Left renal pelvis (tissue), 4 donors: Measurements from ENCODE around the gene CRYBG3. TPM values are rescaled to one million over a fixed set of nuclear protein-coding genes. Genes with fewer than 3 reads are reported as not detected.

Experiments used
- DNase-seq, 4 donors: peaks; one replicate each; pipeline ENCODE4 v3.0.0-alpha.2; 2013; ENCODE audit warnings: low read depth in 4 of 4, low spot score in 3 of 4
- polyA plus RNA-seq, 4 donors: library from polyadenylated mRNA; unstranded; fragments of 120-200 nt; gene quantifications; one replicate each; pipeline ENCODE4 v1.2.1, GENCODE V29; 2013; ENCODE audit not compliant: insufficient read length in 4 of 4

The CRYBG3 gene
- polyA plus RNA-seq, 4 donors: 15.5 to 30.1 (median 21.4) TPM

DNA sequence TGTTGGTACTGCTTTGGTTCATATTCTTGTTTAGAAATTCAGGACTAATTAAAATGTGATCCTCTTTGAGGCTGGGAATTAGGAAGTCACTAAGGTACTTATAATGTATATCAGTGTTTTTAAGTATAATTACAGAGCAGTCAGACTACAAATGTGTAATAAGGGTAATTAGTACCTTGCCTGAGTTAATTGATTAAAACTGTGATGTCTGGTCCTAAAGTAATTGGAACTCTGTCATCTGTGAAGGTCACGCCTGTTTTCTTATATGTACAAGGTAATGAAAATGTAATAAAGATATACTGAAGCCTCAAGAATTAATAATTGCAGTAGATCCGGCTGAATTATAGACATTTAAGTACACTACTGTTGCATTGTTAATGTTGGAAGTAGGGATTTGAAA is 117.6 kb downstream of the CRYBG3 start:
- DNase-seq: no peak

- DNase-seq: no peak
These were observed 118.2 kb downstream of the CRYBG3 start for GRCh38 chr3:97940034-97940433.

DNA sequence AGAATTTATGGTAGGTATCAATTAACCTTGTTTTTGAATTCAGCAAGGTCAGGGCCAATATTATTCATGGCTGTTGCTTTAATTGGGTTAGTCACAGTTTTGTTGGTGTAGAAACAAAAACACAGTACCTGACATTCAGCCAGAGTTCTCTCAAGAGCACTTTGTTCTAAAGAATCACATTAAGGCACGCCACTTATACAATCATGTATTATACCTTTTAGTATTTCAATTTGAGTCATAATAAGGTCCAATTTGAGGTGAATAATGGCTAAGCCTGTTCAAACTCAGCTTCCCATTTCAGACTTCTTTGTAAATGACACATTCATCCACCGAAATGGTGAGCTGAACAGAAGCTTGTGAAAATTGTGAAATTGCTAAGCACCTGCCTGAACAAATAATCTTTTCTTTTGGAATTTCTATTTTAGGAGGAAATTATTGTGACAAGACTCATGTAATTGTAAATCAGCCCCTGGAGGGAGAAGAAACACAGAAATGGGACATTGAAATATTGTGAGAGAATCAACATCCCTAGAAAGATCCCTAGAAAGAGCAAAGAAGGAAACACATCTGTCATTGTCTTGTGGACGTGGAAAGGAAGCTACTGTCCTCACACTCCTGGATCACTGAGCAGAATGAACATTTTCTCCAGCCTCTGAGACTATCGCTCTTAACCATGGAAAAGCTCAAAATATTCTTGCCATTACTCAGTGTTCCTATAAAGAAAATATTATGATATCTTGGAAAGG is 121.2 kb downstream of the CRYBG3 start:
- no peak for DNase-seq

DNA sequence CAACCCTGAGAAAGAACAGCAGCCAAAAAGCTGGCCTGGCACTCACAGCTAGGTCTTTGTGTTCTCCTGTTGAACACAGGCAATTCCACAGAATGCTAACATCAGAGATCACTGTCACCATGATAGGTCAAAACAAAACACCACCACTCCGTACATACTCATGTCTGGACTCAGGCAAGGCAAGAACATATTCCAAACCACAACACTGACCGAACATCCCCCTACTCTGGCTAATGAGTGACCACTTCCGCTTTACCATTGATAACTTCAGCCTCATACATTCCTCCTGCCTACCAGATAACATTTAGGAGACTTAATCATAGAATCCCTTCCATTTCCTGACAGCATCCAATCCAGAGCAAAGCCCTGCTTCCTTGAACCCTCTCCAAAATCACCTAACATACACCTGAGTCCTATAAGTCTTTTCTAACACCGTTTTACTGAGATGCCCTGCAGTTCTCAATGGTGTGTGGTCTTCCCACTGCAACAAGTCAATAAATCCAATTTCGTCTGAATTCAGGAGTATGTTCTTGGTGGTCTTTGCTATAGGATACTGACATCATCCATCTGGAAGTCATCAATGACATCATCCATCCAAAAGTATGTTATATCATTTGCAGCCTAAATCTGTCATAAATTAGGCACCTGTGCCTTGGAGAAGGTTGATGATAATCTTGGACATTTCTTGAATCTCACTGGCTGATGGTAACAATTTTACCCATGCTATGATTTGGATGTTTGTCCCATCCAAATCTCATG is 126.7 kb downstream of the CRYBG3 start:
- no peak for DNase-seq

DNA sequence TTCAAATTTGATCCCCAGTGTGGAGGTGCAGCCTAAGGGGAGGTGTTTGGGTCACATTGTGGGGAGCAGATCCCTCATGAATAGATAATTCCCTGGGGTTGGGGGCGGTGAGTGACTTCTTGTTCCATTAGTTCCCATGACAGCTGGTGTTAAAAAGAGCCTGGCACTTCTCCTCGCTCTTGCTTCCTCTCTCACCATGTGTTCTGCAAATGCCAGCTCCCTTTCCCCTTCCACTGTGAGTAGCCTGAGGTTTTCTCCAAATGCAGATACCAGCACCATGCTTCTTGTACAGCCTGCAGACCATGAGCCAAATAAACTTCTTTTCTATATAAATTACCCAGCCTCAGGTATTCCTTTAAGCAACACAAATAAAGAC is 127.3 kb downstream of the CRYBG3 start:
- no peak for DNase-seq

DNA sequence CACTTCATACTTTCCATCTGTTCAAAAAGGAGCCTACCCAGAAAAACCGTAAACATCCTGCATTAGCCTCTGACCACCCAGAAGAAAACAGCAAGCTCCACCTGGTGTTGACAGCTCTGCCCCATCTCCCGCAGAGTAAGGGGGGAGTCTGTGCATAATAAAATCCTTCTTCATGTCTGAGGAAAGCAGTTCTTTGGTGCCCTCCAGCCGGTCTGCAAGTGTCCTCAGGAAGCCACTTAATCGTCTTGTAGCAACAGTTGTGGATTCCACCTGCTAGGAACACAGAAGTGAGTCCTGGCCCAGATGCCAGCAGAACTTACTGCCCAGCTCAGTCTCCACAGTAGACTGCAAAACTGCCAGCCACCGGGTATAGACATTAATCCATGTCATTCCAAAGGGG is 127.9 kb downstream of the CRYBG3 start:
- DNase-seq: no peak

DNA sequence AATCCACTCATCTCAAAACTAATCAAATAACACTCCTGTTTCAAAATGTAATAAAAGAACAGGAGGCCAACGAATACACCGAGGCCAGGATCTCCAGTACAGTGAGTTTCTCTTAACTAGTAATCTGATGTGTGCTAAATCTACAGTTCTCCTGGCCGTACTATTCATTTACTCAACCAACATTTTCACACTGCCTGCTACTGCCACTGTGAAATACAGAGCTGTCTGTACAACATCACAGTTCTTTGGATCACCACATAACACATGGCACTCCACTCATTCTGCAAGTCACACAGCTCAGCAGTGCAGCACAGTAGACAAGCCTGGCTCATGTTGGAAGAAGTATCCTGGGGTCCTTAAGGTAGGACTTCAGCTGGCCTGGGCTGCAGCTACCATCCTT is 128.5 kb downstream of the CRYBG3 start:
- no peak for DNase-seq

- no peak for DNase-seq
These were observed 130.5 kb downstream of the CRYBG3 start for GRCh38 chr3:97952280-97952679.

- DNase-seq: no peak
These were observed 131.1 kb downstream of the CRYBG3 start for GRCh38 chr3:97952872-97953271.

DNA sequence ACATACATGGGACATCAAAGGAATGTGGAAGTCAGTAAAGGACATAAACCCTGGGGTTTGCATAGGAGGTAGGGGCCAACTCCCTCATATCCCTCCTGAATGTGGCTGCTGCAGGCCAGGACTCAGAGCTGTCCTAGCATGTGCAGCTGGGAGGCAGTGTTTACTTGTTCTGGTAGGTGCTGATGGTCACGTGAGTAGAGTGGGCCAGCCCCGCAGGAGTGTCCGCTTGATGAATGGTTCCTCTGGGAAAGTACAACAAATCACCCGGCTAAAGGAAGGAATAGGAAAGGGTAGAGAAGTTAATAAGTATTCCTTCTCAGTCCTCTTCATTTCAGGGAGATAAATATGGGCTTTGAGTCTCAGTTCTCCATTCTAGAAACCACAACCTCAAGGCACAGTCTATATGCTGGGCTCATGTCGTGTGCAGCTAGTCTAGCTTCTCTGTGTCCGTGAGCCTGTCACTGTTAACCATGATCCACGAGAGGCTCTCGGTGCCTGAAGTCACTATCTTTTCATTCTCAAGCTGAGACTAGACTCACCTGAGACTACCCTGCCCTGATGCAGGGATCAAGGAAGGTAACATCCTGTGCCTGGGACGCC is 132.5 kb downstream of the CRYBG3 start:
- DNase-seq: no peak

- DNase-seq: no peak
These were observed 134.2 kb downstream of the CRYBG3 start for GRCh38 chr3:97956051-97956450.

- no peak for DNase-seq
These were observed 136.0 kb downstream of the CRYBG3 start for GRCh38 chr3:97957617-97958311.

- DNase-seq: no peak
These were observed 136.6 kb downstream of the CRYBG3 start for GRCh38 chr3:97958396-97958795.

- DNase-seq: no peak
These were observed 137.0 kb downstream of the CRYBG3 start for GRCh38 chr3:97958796-97959195.

DNA sequence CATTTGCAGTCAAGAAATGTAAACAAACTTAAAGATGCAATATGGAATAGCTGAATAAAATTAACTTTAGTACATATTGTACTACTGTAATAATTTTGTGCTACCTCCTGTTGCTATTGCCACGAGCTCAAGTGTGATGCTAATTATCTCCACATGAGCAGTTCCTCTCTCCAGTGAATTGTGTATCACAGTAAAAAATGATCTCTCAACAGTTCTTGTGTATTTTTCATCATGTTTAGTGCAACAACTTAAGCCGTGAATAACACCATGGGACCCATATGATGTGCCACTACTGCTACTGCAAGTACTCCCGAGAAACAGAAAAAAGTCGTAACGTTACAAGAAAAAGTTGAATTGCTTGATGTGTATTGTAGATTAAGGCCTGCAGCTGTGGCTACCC is 138.1 kb downstream of the CRYBG3 start:
- DNase-seq: no peak

DNA sequence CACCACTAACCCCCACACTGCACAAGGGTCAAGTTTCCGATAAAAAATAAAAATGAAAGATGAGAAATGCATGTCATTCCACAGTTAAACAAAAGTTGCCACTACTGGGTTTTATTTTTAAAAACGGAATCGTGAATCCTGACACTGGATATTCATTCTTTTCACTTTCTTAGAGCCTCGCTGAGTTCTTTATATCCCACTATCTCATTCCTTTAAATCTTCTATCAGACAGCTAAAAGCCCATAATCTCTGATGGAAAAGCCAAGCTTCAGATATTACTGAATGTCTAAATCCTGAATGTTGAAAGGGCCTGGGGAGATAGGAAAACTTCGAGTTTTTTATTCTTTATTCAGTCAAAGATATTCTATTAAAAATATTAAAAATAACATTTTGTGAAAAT is 138.7 kb downstream of the CRYBG3 start:
- DNase-seq: no peak

DNA sequence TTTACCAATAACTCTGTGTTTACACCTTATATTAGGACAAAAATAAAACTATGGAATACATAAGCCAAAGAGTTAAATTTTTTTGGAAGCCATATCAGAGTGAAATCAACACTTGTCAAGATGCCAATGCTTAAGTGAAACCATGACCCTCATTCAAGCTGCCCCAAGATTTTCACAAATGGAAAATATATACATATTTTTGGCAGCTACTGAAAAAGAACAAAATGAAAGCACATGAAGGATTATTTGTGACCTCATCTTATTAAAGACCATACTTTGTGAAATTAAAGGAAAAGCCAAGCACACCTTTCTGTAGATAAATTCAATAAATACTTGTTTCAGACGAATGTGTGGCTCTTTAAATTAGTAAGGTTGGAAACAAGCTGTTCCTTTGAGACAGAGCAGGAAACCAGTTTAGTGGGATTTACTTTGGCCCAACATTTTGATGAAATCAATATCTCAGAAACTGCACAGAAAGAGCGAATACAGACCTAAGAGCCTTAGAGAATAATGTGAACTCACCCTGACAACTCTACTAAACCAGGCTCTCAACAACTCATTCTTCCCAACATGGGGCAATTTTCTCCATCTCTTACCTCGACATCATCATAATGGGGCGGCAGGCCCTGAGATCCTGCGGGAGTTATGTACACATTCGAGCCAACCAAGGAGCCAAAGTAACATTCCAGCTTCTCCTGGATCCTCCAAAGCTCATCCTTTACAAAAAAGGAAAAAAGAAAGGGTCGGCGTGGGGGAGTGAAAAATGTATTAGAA is 139.4 kb downstream of the CRYBG3 start:
- no peak for DNase-seq

- DNase-seq: no peak
These were observed 146.2 kb downstream of the CRYBG3 start for GRCh38 chr3:97967966-97968365.

GRCh38 chr3:97968376-97968775 is 146.6 kb downstream of the CRYBG3 start:
- DNase-seq: no peak

- DNase-seq: no peak
These were observed 147.7 kb downstream of the CRYBG3 start for GRCh38 chr3:97969541-97969940.

GRCh38 chr3:97970156-97970555 is 148.3 kb downstream of the CRYBG3 start:
- no peak for DNase-seq
